ENCODE data around the gene TMEM9B. TPM values are rescaled to one million over a fixed set of nuclear protein-coding genes. Genes with fewer than 3 reads are reported as not detected.

TMEM9B gene
- total RNA-seq, 1 experiment from 2014 or later = 29.6 TPM

DNA sequence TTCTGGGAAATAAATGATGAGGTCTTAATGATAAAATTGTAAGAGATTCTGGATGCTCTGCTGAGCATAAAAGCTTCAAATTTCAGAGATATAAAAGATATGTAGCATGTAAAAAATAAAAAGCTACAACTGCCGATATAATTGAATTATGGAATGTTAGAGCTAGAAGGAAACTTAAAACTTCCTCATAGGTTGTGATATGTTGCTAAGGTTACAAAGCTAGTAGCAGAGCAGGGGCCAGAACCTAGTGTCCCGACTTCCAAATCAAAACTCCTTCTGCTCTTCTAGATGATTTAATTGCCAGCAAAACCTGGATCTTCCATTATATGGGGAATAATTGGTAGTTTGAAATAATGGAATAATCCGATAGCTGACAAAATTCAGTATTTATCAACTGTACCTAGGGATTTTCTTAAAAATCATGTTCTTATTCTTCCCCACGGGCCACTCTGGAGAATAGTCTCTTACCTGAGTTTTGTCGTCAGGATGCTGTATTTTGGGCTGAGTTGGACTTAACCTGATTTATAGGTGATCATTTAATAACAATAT, 21.6 kb downstream of the TMEM9B start, which contains the start of gene ASCL3:
TSS of gene ASCL3 (minus strand) at position 499 of the 549 bp plus-strand sequence. CDS start 4,855 bp downstream, outside the sequence.
- no peaks in the 10 kb centered on the region; the same call in 1 of the 2 replicates for H3K27me3 ChIP-seq (replicated peaks; ENCODE audit: control insufficient read depth, insufficient read depth, low read length)
- intact Hi-C loops (cut with micrococcal nuclease; ENCODE audit: unreplicated experiment) = no loop called here
- Mint-ChIP-seq H3K4me1 (ENCODE audit: low read depth, unreplicated experiment) (peaks cover 7% of the 10 kb centered on the region), H3K27ac (ENCODE audit: unreplicated experiment) (no peak within 1 kb of the TSS), H3K4me3 (ENCODE audit: unreplicated experiment) (no peak within 1 kb of the TSS), H3K36me3 (ENCODE audit: insufficient read depth, unreplicated experiment) (no peaks in the 10 kb centered on the region), H3K9me3 (ENCODE audit: unreplicated experiment) (no peaks in the 10 kb centered on the region), H3K27me3 (ENCODE audit: insufficient read depth, unreplicated experiment) (no peaks in the 10 kb centered on the region)
- TF ChIP-seq, protein P1, sequence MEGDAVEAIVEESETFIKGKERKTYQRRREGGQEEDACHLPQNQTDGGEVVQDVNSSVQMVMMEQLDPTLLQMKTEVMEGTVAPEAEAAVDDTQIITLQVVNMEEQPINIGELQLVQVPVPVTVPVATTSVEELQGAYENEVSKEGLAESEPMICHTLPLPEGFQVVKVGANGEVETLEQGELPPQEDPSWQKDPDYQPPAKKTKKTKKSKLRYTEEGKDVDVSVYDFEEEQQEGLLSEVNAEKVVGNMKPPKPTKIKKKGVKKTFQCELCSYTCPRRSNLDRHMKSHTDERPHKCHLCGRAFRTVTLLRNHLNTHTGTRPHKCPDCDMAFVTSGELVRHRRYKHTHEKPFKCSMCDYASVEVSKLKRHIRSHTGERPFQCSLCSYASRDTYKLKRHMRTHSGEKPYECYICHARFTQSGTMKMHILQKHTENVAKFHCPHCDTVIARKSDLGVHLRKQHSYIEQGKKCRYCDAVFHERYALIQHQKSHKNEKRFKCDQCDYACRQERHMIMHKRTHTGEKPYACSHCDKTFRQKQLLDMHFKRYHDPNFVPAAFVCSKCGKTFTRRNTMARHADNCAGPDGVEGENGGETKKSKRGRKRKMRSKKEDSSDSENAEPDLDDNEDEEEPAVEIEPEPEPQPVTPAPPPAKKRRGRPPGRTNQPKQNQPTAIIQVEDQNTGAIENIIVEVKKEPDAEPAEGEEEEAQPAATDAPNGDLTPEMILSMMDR (IDR thresholded peaks at IDR 0.05; ENCODE audit: insufficient read depth in 1 of 2, low read depth in 1 of 2, low read length in 1 of 2, severe bottlenecking in 1 of 2, unreplicated experiment in 1 of 2) = no peak
- H3K4me1 ChIP-seq = no peaks in the 10 kb centered on the region
- BruUV-seq (replicated peaks) = no TSS peak
- peaks cover 6% of the 10 kb centered on the region; the same call in 1 of the 2 replicates for H3K9me3 ChIP-seq
- H3K4me3 ChIP-seq (ENCODE audit: low read depth, low read length) = no peak within 1 kb of the TSS
- no peak for DNase-seq
- no peaks in the 10 kb centered on the region for H3K36me3 ChIP-seq (ENCODE audit: control insufficient read depth, insufficient read depth, low read length)
- ChIA-PET POLR2A (no interaction called here), CTCF (interaction anchor here (0.9 to 1.2 kb wide), 2 partner anchors 17 to 28 kb away, joined by 3 read pairs; no protein-coding TSS in a partner anchor)

DNA sequence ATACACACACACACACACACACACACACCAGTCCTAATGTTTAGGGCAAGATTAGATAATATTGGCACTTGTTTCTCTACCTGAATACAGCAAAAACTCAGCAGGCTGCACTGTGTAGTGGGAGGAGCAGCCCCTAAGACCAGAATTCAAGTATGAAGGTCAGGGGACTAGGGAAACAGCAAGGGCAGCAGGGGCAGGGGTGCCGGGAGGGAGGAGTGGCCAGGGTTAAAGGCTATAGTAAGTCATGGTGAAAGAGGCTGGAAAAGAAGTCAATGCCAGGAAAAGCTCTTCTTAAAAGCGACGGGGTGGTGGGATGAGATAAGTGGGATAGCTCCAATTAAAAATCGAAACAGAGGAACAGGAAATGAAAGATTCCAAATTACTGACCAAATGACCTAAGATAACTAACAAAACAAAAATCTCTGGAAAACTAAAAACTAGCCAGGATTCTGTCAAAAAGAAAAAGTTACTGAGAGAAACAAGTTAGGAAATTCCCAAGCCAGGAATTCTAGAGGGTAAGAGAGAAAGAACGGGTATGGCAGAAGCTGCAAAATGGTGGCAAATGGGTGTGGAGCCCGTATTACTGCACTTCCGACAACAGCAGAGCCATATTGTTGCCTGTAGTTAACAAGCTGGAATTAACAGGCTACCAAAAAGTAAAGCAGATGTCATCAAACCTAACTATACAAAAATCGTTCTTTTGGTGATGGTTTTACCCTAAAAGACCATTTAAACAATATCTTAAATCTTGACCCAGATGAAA, 22.7 kb downstream of the TMEM9B start:
- ChIA-PET POLR2A (interaction anchor here (0.5 kb wide), 1 partner anchor 71 kb away, joined by 4 read pairs; no protein-coding TSS in a partner anchor), CTCF (interaction anchor here (1.2 kb wide), 1 partner anchor 18 kb away, joined by 3 read pairs; no protein-coding TSS in a partner anchor)
- H3K27me3 ChIP-seq (replicated peaks; ENCODE audit: control insufficient read depth, insufficient read depth, low read length) = no peaks in the 10 kb centered on the region; the same call in 1 of the 2 replicates
- H3K9me3 ChIP-seq = peaks cover 4% of the 10 kb centered on the region; the same call in 1 of the 2 replicates
- no peaks in the 10 kb centered on the region for H3K36me3 ChIP-seq (ENCODE audit: control insufficient read depth, insufficient read depth, low read length)
- intact Hi-C loops (cut with micrococcal nuclease; ENCODE audit: unreplicated experiment) = no loop called here
- Mint-ChIP-seq H3K9me3 (ENCODE audit: unreplicated experiment) (no peaks in the 10 kb centered on the region), H3K27ac (ENCODE audit: unreplicated experiment) (no peak overlapping the region), H3K4me1 (ENCODE audit: low read depth, unreplicated experiment) (peaks cover 7% of the 10 kb centered on the region), H3K36me3 (ENCODE audit: insufficient read depth, unreplicated experiment) (no peaks in the 10 kb centered on the region), H3K4me3 (ENCODE audit: unreplicated experiment) (no peak overlapping the region), H3K27me3 (ENCODE audit: insufficient read depth, unreplicated experiment) (no peaks in the 10 kb centered on the region)
- DNase-seq = no peak
- BruUV-seq (replicated peaks) = no TSS peak
- no peak overlapping the region for H3K4me3 ChIP-seq (ENCODE audit: low read depth, low read length)
- TF ChIP-seq, protein P1 (IDR thresholded peaks at IDR 0.05; ENCODE audit: insufficient read depth in 1 of 2, low read depth in 1 of 2, low read length in 1 of 2, severe bottlenecking in 1 of 2, unreplicated experiment in 1 of 2) = no peak
- no peaks in the 10 kb centered on the region for H3K4me1 ChIP-seq

DNA sequence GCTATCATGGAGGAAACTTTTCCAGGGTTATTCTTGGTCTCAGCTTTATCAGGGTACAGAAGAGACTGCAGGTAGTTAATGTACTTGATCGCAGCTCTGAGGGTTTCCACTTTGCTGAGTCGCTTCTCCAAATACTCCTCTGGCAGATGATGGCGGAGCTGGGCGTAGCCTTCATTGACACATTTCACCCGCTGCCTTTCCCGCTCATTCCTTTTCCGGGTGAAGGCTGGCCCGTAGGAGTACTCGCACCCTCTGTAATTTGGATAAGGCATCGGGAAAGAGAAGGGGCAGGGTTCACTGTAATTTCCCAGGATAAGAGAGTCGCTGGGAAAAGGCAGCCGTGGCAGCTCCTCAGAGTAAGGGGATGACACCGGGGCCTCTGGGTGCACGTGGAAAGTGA, 26.6 kb downstream of the TMEM9B start:
- intact Hi-C loops (cut with micrococcal nuclease; ENCODE audit: unreplicated experiment) = no loop called here
- TF ChIP-seq, protein P1 (IDR thresholded peaks at IDR 0.05; ENCODE audit: insufficient read depth in 1 of 2, low read depth in 1 of 2, low read length in 1 of 2, severe bottlenecking in 1 of 2, unreplicated experiment in 1 of 2) = no peak
- no peak for DNase-seq
- H3K4me1 ChIP-seq = peaks cover 22% of the 10 kb centered on the region
- H3K9me3 ChIP-seq = peaks cover 4% of the 10 kb centered on the region; the same call in 1 of the 2 replicates
- ChIA-PET CTCF (interaction anchor here (1.1 kb wide), 1 partner anchor 22 kb away, joined by 4 read pairs; no protein-coding TSS in a partner anchor), POLR2A (no interaction called here)
- no peaks in the 10 kb centered on the region for H3K36me3 ChIP-seq (ENCODE audit: control insufficient read depth, insufficient read depth, low read length)
- no peaks in the 10 kb centered on the region; the same call in 1 of the 2 replicates for H3K27me3 ChIP-seq (replicated peaks; ENCODE audit: control insufficient read depth, insufficient read depth, low read length)
- Mint-ChIP-seq H3K4me1 (ENCODE audit: low read depth, unreplicated experiment) (peaks cover 17% of the 10 kb centered on the region), H3K27ac (ENCODE audit: unreplicated experiment) (no peak overlapping the region), H3K9me3 (ENCODE audit: unreplicated experiment) (no peaks in the 10 kb centered on the region), H3K27me3 (ENCODE audit: insufficient read depth, unreplicated experiment) (no peaks in the 10 kb centered on the region), H3K4me3 (ENCODE audit: unreplicated experiment) (no peak overlapping the region), H3K36me3 (ENCODE audit: insufficient read depth, unreplicated experiment) (no peaks in the 10 kb centered on the region)
- H3K4me3 ChIP-seq (ENCODE audit: low read depth, low read length) = no peak overlapping the region
- no TSS peak for BruUV-seq (replicated peaks)

Measured in Caco-2 (cell line).